Heart right ventricle (tissue), 16 donors: ENCODE results near the gene ZBTB44. TPM values are rescaled to one million over a fixed set of nuclear protein-coding genes. Genes with fewer than 3 reads are reported as not detected.

ENCODE experiments used
- ATAC-seq, 8 donors: fragments of 200-7000 bp; cut with Tn5 transposase; one replicate each; pipeline ENCODE4 v1.9.1; 2020; ENCODE audit warnings: mild to moderate bottlenecking in 8 of 8, moderate library complexity in 8 of 8, moderate number of reproducible peaks in 1 of 8
- DNase-seq, 2 donors: peaks; one replicate each; pipeline ENCODE4 v3.0.0-alpha.2; 2020
- H3K27ac ChIP-seq, 10 donors: fragments of 200-600 bp; sonication (generic) in 2 of 10; one replicate each; pipeline versions ENCODE4 v1.5.0 to v1.8.0; 2020 to 2022; ENCODE audit warnings: mild to moderate bottlenecking in 3 of 10
- H3K27me3 ChIP-seq, 7 donors: fragments of 200-600 bp; one replicate each; pipeline ENCODE4 v1.8.0; 2021 to 2022; ENCODE audit warnings: mild to moderate bottlenecking in 2 of 7
- H3K36me3 ChIP-seq, 9 donors: fragments of 200-600 bp; sonication (generic) in 1 of 9; one replicate each; pipeline versions ENCODE4 v1.5.0 to v1.8.0; 2020 to 2022; ENCODE audit warnings: mild to moderate bottlenecking in 2 of 9
- H3K4me1 ChIP-seq, 9 donors: fragments of 200-600 bp; sonication (generic) in 1 of 9; one replicate each; pipeline versions ENCODE4 v1.5.0 to v1.8.0; 2020 to 2022; ENCODE audit warnings: mild to moderate bottlenecking in 4 of 9
- H3K4me3 ChIP-seq, 10 donors: fragments of 200-600 bp; sonication (generic) in 2 of 10; one replicate each; pipeline versions ENCODE4 v1.5.0 to v1.8.0; 2020 to 2022; ENCODE audit warnings: mild to moderate bottlenecking in 7 of 10, moderate library complexity in 2 of 10
- H3K9me3 ChIP-seq, 11 donors: fragments of 200-600 bp in 10 of 11; sonication (generic) in 2 of 11; one replicate each; pipeline versions ENCODE4 v1.5.0 to v1.8.0; 2013 to 2022; ENCODE audit warnings: mild to moderate bottlenecking in 2 of 11, control low read depth in 1 of 11, moderate library complexity in 1 of 11
- CTCF ChIP-seq, 9 donors: fragments of 200-600 bp; sonication (generic) in 2 of 9; IDR thresholded peaks; one replicate each; pipeline versions ENCODE4 v1.5.0 to v1.8.0; 2021 to 2022; ENCODE audit warnings: antibody characterized with exemption in 9 of 9, mild to moderate bottlenecking in 5 of 9, moderate library complexity in 1 of 9
- WGBS, 2 donors: extraction: QIAGEN DNeasy Blood & Tissue Kit; methylation state at CpG; one replicate each; pipeline ENCODE4 v1.1.7; 2013; ENCODE audit warnings: inconsistent platforms in 1 of 2; 5-methylcytosine and 5-hydroxymethylcytosine counted together
- intact Hi-C, 10 donors: fragments of 100-400 bp; cut with DNase I; formaldehyde crosslinking; loops; one replicate each; pipeline versions ENCODE4 v1.11.1 to v1.14.2; 2022
- polyA plus RNA-seq, 2 donors: library from polyadenylated mRNA; stranded (reverse); fragments of 200-250 nt; gene quantifications; one replicate each; pipeline ENCODE4 v1.2.3, GENCODE V29; 2013
- total RNA-seq, 10 donors: library from RNA; stranded (reverse); fragmentation: NEBNext Ultra II Directional in 3 of 10; extraction: Animal tissue kit (Norgen Biotek cat#: 25700) in 3 of 10; gene quantifications; one replicate each; pipeline versions ENCODE4 v1.2.1 to v1.2.4, GENCODE V29; 2021 to 2023
- donor health status: Arrhythmogenic right ventricular cardiomyopathy.
- donor health status: ischemic (EF 13 %, LVEDD 7.1; RV severe dilation, severe dysfunction).
- donor health status: healthy with polysubstance abuse.
- donor health status: DM: no; HTN: yes; CAD: no.
- donor health status: DM: no; HTN: no; CAD: no.
- donor health status: ischemic (EF 25% LVEDD 6.9; RV normal size, moderate dysfunction).
- donor health status: ischemic (EF 25% LVEDD 5.7; RV mildly dilated, moderate dysfunction).
- donor health status: healthy.
- donor health status: DM: yes; HTN: yes; CAD: no.
- donor health status: Ischemic cardiomyopathy.
- donor health status: ischemic (EF 35%, LVEDD 5.7; RV mildly dilated, moderate dysfunction).
- donor health status: nonischemic (EF 11% LVEDD 7.7; RV severe dilation, severe dysfunction).
- donor health status: DM: yes; HTN: yes; CAD: no.
- donor health status: PGD.
- donor health status: ischemic (EF 29% LVEDD 5.4; RV normal size, mild dysfunction).
- donor health status: nonischemic (EF 23%, LVEDD 6.1; RV moderate dilation, normal function).

The ZBTB44 gene
- total and polyA plus RNA-seq, 12 donors: 6.8 to 51.6 (median 39.3) TPM

DNA sequence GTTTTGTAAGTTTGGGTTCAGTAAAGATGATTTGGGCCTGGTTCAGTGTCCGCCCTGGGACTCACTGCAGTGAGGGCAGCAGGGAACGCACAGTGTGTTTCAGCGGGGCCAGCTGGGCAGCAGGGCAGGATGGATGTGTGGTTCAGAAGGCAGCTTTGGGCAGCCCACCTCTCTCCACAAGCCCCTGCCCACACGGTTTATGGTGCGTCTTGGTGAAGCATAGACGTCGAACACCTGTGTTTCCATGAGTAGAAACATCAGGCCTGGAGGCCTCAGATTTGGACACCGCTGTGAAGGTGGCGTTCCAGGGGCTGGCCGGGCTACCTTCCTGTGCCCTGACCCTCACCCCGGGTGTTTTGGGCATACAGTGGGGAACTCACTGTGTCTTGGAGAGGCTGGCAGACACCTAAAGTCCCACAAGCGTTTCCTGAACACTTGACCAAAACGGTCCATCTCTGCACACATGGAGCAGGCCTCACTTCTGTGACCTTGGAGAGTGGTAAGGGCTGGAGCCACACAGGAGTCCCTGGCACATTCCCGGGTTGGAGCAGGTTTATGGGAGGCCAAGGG, 96.1 kb downstream of the ZBTB44 start:
- Histone ChIP-seq H3K27me3 (peaks cover 0 to 3% (median 0%) of the 10 kb centered on the region in 7 donors), H3K27ac (no peak overlapping the region), H3K9me3 (no peaks in the 10 kb centered on the region), H3K36me3 (no peaks in the 10 kb centered on the region), H3K4me1 (peaks cover 0 to 4% (median 0%) of the 10 kb centered on the region in 9 donors), H3K4me3 (no peak overlapping the region)
- no peak for ATAC-seq
- 90 to 94% methylated on average over 14 of the region's 14 CpGs for WGBS, 2 donors
- no peak for TF ChIP-seq CTCF (IDR thresholded peaks at IDR 0.05)
- no peak for DNase-seq
- intact Hi-C loops: loop anchor here in 8 of 10 donors (10.0 kb wide), 6 partner anchors 166 to 686 kb away; partner anchors contain the start of gene ADAMTS8 (in 1 of the 8)

- peaks cover 0 to 10% (median 5%) of the 10 kb centered on the region in 9 donors for H3K4me1 ChIP-seq
- H3K36me3 ChIP-seq: no peaks in the 10 kb centered on the region
- no peak overlapping the region for H3K4me3 ChIP-seq
- intact Hi-C loops: loop anchor here in 8 of 10 donors (10.0 kb wide), 6 partner anchors 167 to 687 kb away; partner anchors contain the start of gene ADAMTS8 (in 1 of the 8)
- no peak overlapping the region for H3K27ac ChIP-seq
- no peak for TF ChIP-seq CTCF (IDR thresholded peaks at IDR 0.05)
- DNase-seq (no peak), ATAC-seq (no peak)
- H3K27me3 ChIP-seq: peaks cover 0 to 6% (median 0%) of the 10 kb centered on the region in 7 donors
- WGBS, 2 donors: 77 to 82% methylated on average over 21 of the region's 21 CpGs
- H3K9me3 ChIP-seq: no peaks in the 10 kb centered on the region
These were observed 97.3 kb downstream of the ZBTB44 start for GRCh38 chr11:130217133-130218031.

DNA sequence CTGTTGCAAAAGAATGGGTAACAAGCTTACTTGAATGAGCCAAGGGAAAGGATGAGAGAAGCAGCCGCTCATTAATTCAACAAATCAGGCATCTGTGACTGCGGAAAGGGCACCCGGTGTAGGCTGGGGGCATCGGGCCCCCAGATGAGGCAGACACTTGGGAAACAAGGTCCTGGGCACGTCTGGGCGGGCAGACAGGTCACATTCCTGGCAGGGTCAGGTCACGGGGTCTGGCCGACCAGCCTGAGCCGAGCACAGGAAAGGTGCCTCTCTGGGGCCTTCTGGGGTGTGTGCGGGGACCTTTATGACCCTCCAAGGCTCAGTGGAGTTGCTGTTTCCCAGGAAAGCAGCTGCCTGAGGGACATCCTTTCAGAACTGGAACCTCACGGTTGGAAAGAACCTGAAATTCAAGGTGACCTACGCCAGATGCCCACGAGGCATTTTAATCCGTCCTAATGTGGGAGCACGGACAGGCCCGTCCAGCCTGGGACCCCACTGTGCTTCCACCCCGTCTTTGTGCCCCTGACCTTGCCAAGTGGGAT, 98.1 kb downstream of the ZBTB44 start:
- H3K27ac ChIP-seq: no peak overlapping the region
- DNase-seq (no peak), ATAC-seq (no peak)
- 80 to 85% methylated on average over 17 of the region's 17 CpGs for WGBS, 2 donors
- H3K36me3 ChIP-seq: no peaks in the 10 kb centered on the region
- no peaks in the 10 kb centered on the region for H3K9me3 ChIP-seq
- H3K27me3 ChIP-seq: peaks cover 0 to 8% (median 0%) of the 10 kb centered on the region in 7 donors
- intact Hi-C loops: loop anchor here in 8 of 10 donors (10.0 kb wide), 6 partner anchors 168 to 688 kb away; partner anchors contain the start of gene ADAMTS8 (in 1 of the 8)
- peaks cover 0 to 10% (median 5%) of the 10 kb centered on the region in 9 donors for H3K4me1 ChIP-seq
- H3K4me3 ChIP-seq: no peak overlapping the region
- TF ChIP-seq CTCF (IDR thresholded peaks at IDR 0.05): no peak

- H3K27me3 ChIP-seq: peaks cover 0 to 8% (median 0%) of the 10 kb centered on the region in 7 donors
- WGBS, 2 donors: 47 to 53% methylated on average over 4 of the region's 4 CpGs
- no peak overlapping the region for H3K27ac ChIP-seq
- no peak for ATAC-seq
- no peak for DNase-seq
- no peaks in the 10 kb centered on the region for H3K9me3 ChIP-seq
- TF ChIP-seq CTCF (IDR thresholded peaks at IDR 0.05): no peak
- intact Hi-C loops: loop anchor here in 8 of 10 donors (10.0 kb wide), 6 partner anchors 169 to 689 kb away; partner anchors contain the start of gene ADAMTS8 (in 1 of the 8)
- no peaks in the 10 kb centered on the region for H3K36me3 ChIP-seq
- no peak overlapping the region for H3K4me3 ChIP-seq
- H3K4me1 ChIP-seq: peaks cover 0 to 10% (median 5%) of the 10 kb centered on the region in 9 donors
These were observed 98.5 kb downstream of the ZBTB44 start for GRCh38 chr11:130216221-130216550.
